OCI-LY7 (cell line): Measurements from ENCODE around the gene GGTA1. TPM values are rescaled to one million over a fixed set of nuclear protein-coding genes. Genes with fewer than 3 reads are reported as not detected.

Source experiments
- BruUV-seq: library from RNA; stranded (reverse); fragments of 400-500 nt; replicated peaks from 2 replicates; lab custom pipeline; 2021; lab: Mats Ljungman, UMichigan
- CTCF ChIA-PET: fragments of 300-600 bp; sonication (Branson Sonifier 250); formaldehyde crosslinking; loops from one replicate; lab custom pipeline; 2022; ENCODE audit warnings: antibody characterized with exemption; ENCODE audit not compliant: unreplicated experiment; lab: Charles Lee
- POLR2A ChIA-PET: fragments of 300-600 bp; sonication (Branson Sonifier 250); formaldehyde crosslinking; loops from one replicate; lab custom pipeline; 2022; ENCODE audit warnings: antibody characterized with exemption; lab: Charles Lee
- DNase-seq: peaks from one replicate; pipeline ENCODE4 v3.0.0-alpha.2; 2015; ENCODE audit warnings: low spot score
- H2AFZ ChIP-seq: fragments of 200-600 bp; sonication (generic), shearing (Covaris generic); 2 replicates; pipeline ENCODE4 v1.6.1; 2014; ENCODE audit warnings: mild to moderate bottlenecking, antibody characterized with exemption, low read length, moderate library complexity
- H3K27ac ChIP-seq: fragments of 200-600 bp; sonication (generic); 2 replicates; pipeline ENCODE4 v1.5.1; 2014; ENCODE audit warnings: mixed run types, low read depth, mild to moderate bottlenecking, moderate library complexity, low read length, inconsistent platforms; ENCODE audit not compliant: poor library complexity, severe bottlenecking
- H3K36me3 ChIP-seq: fragments of 200-600 bp; sonication (generic); 2 replicates; pipeline ENCODE4 v1.6.1; 2014; ENCODE audit warnings: mild to moderate bottlenecking, antibody characterized with exemption, low read length, moderate library complexity, mixed read lengths; ENCODE audit not compliant: insufficient read depth
- H3K4me1 ChIP-seq: fragments of 200-600 bp; sonication (generic); 2 replicates; pipeline ENCODE4 v1.5.1; 2014; ENCODE audit warnings: mild to moderate bottlenecking, low read length; ENCODE audit not compliant: insufficient read depth, poor library complexity, severe bottlenecking
- H3K4me2 ChIP-seq: fragments of 200-600 bp; sonication (generic); 2 replicates; pipeline ENCODE4 v1.6.1; 2014; ENCODE audit warnings: mild to moderate bottlenecking, low read length
- H3K4me3 ChIP-seq: fragments of 200-600 bp; sonication (generic); 2 replicates; pipeline ENCODE4 v1.5.1; 2014; ENCODE audit warnings: mild to moderate bottlenecking, low read depth, low read length; ENCODE audit not compliant: poor library complexity, severe bottlenecking
- H3K79me2 ChIP-seq: fragments of 200-600 bp; sonication (generic); 2 replicates; pipeline ENCODE4 v1.6.1; 2016; ENCODE audit warnings: low read depth, mild to moderate bottlenecking, low read length, moderate library complexity, mixed read lengths; ENCODE audit not compliant: insufficient read depth
- H3K9me2 ChIP-seq: fragments of 200-600 bp; sonication (generic); 2 replicates; pipeline ENCODE4 v1.6.1; 2016; ENCODE audit warnings: mild to moderate bottlenecking, low read length, mixed read lengths; ENCODE audit not compliant: insufficient read depth
- H3K9me3 ChIP-seq: fragments of 200-600 bp; sonication (generic); 2 replicates; pipeline ENCODE4 v1.6.1; 2014; ENCODE audit warnings: mild to moderate bottlenecking, mixed run types, low read length, mixed read lengths
- H4K20me1 ChIP-seq: fragments of 200-600 bp; sonication (generic); 2 replicates; pipeline ENCODE4 v1.6.1; 2014; ENCODE audit warnings: mild to moderate bottlenecking, antibody characterized with exemption, low read length, moderate library complexity, mixed read lengths; ENCODE audit not compliant: insufficient read depth
- CTCF ChIP-seq: fragments of 200-600 bp; sonication (generic); conservative IDR thresholded peaks from 2 replicates; pipeline ENCODE4 v1.5.1; 2014; ENCODE audit warnings: mild to moderate bottlenecking, antibody characterized with exemption, low read length, moderate library complexity, mixed read lengths
- EZH2phosphoT487 ChIP-seq: fragments of 200-600 bp; sonication (generic); IDR thresholded peaks from 2 replicates; pipeline ENCODE4 v1.6.1; 2018; ENCODE audit warnings: low read depth, borderline replicate concordance, mild to moderate bottlenecking, mixed run types, antibody characterized with exemption, low read length, moderate library complexity, mixed read lengths
- intact Hi-C: fragments of 100-400 bp; cut with micrococcal nuclease; formaldehyde crosslinking; loops from one replicate; pipeline ENCODE4 v1.10.0; 2022; ENCODE audit not compliant: unreplicated experiment
- total RNA-seq, 2 experiments: library from RNA; depleted of rRNA in 1 of 2; stranded (reverse); fragments of >200 nt in 1 of 2; shearing (Covaris generic) in 1 of 2; gene quantifications; 2 replicates each; pipeline ENCODE4 v1.2.3, GENCODE V29; 2014 to 2022

The GGTA1 gene
- total RNA-seq, 2 experiments from 2014 or later = not detected

GRCh38 chr9:121478816-121479676 lies 20.6 kb downstream of the GGTA1 start:
- DNase-seq = no peak
- Histone ChIP-seq H3K27ac (no peak overlapping the region), H4K20me1 (no peaks in the 10 kb centered on the region), H3K9me3 (no peaks in the 10 kb centered on the region), H3K4me1 (no peaks in the 10 kb centered on the region), H3K9me2 (no peaks in the 10 kb centered on the region), H3K4me3 (no peak overlapping the region), H3K79me2 (no peaks in the 10 kb centered on the region), H3K36me3 (no peaks in the 10 kb centered on the region), H3K4me2 (no peak overlapping the region), H2AFZ (no peak overlapping the region)
- intact Hi-C loops = no loop called here
- ChIA-PET POLR2A (interaction anchor here (0.6 kb wide), 1 partner anchor 81 kb away, joined by 3 read pairs; no protein-coding TSS in a partner anchor), CTCF (no interaction called here)
- TF ChIP-seq EZH2phosphoT487 = no peak
- no peak for TF ChIP-seq CTCF
- no TSS peak for BruUV-seq

- no peak for TF ChIP-seq CTCF
- no peak for TF ChIP-seq EZH2phosphoT487
- CTCF ChIA-PET = interaction anchor here (0.6 kb wide), 1 partner anchor 718 kb away, joined by 3 read pairs; no protein-coding TSS in a partner anchor
These were observed 23.5 kb downstream of the GGTA1 start for GRCh38 chr9:121476156-121476555.

More at GRCh38 chr9:121476156-121476555, 23.5 kb downstream of the GGTA1 start:
- no peaks in the 10 kb centered on the region for H3K9me2 ChIP-seq
- intact Hi-C loops = no loop called here
- H4K20me1 ChIP-seq = no peaks in the 10 kb centered on the region
- no peaks in the 10 kb centered on the region for H3K79me2 ChIP-seq
- no peak overlapping the region for H3K27ac ChIP-seq
- no peaks in the 10 kb centered on the region for H3K9me3 ChIP-seq
- no peak overlapping the region for H3K4me2 ChIP-seq
- BruUV-seq = no TSS peak
- no peak overlapping the region for H3K4me3 ChIP-seq
- H3K36me3 ChIP-seq = no peaks in the 10 kb centered on the region
- POLR2A ChIA-PET = interaction anchor here (0.6 kb wide), 1 partner anchor 26 kb away, joined by 3 read pairs; no protein-coding TSS in a partner anchor
- no peak for DNase-seq
- no peaks in the 10 kb centered on the region for H3K4me1 ChIP-seq
- H2AFZ ChIP-seq = no peak overlapping the region
